HEK293 (cell line): ENCODE data around the gene SLMAP.

ENCODE experiments used
- CTCF ChIP-seq: fragments of 450-650 bp; formaldehyde crosslinking; IDR thresholded peaks from 2 replicates; pipeline ENCODE4 v1.5.1; 2016; ENCODE audit warnings: missing biosample characterization, missing genetic modification characterization
- SP3 ChIP-seq: fragments of 450-650 bp; formaldehyde crosslinking; IDR thresholded peaks from 2 replicates; pipeline ENCODE4 v1.5.1; 2016; ENCODE audit warnings: missing biosample characterization, missing genetic modification characterization
- ZBTB1 ChIP-seq: fragments of 450-650 bp; formaldehyde crosslinking; IDR thresholded peaks from 2 replicates; pipeline ENCODE4 v1.5.1; 2016; ENCODE audit warnings: missing biosample characterization, missing genetic modification characterization
- ZNF513 ChIP-seq: fragments of 450-650 bp; IDR thresholded peaks from 2 replicates; pipeline ENCODE4 v1.5.1; 2018; ENCODE audit warnings: missing biosample characterization, missing genetic modification characterization
- ZNF580 ChIP-seq: fragments of 450-650 bp; formaldehyde crosslinking; IDR thresholded peaks from 2 replicates; pipeline ENCODE4 v1.5.1; 2016; ENCODE audit warnings: missing biosample characterization, missing genetic modification characterization
- ZSCAN23 ChIP-seq: fragments of 450-650 bp; formaldehyde crosslinking; IDR thresholded peaks from 2 replicates; pipeline ENCODE4 v1.5.1; 2016; ENCODE audit warnings: missing biosample characterization, missing genetic modification characterization
- ZSCAN4 ChIP-seq: fragments of 450-650 bp; formaldehyde crosslinking; IDR thresholded peaks from 2 replicates; pipeline ENCODE4 v1.5.1; 2017; ENCODE audit warnings: missing biosample characterization, missing genetic modification characterization

- no peak for TF ChIP-seq ZNF513
- TF ChIP-seq SP3 (tag by site-specific recombination) = no peak
- no peak for TF ChIP-seq ZBTB1 (tag by site-specific recombination)
- no peak for TF ChIP-seq CTCF
- no peak for TF ChIP-seq ZNF580 (tag by site-specific recombination)
- no peak for TF ChIP-seq ZSCAN23 (tag by site-specific recombination)
- no peak for TF ChIP-seq ZSCAN4 (tag by site-specific recombination)
Observed at GRCh38 chr3:57942388-57942787, 186.3 kb downstream of the SLMAP start.
